ENCODE results near the gene DDAH1.

DNA sequence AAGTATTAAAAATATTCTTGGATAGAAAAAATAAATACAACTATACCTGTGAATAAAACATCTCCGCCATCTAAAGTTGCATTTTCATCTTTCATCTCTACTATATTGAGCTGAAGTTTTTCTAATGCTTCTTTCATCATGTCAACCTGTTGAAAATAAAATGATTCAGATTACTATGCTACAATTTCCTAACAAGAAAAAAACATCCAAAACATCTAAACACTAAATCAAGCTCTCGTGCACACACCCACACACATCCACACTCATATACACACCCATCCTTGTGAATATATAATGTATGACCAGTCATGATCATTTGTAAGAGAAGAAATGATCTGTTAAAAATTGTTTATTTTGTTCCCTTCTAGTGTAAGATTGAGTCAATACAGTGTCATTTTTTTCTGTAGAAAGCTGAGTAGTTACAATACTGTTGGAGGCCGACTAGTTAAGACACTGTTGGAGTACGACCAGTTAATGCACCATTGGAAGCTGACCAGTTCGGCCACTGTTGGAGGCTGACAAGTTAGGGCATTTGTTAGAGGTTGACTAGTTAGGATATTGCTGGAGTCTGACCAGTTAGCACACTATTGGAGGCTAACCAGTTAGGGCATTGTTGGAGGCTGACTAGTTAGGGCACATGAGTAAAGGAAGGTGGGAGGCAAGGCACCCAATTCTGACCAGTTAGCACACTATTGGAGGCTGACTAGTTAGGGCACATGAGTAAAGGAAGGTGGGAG is 106.1 kb downstream of the DDAH1 start:
- TF ChIP-seq, protein P1, sequence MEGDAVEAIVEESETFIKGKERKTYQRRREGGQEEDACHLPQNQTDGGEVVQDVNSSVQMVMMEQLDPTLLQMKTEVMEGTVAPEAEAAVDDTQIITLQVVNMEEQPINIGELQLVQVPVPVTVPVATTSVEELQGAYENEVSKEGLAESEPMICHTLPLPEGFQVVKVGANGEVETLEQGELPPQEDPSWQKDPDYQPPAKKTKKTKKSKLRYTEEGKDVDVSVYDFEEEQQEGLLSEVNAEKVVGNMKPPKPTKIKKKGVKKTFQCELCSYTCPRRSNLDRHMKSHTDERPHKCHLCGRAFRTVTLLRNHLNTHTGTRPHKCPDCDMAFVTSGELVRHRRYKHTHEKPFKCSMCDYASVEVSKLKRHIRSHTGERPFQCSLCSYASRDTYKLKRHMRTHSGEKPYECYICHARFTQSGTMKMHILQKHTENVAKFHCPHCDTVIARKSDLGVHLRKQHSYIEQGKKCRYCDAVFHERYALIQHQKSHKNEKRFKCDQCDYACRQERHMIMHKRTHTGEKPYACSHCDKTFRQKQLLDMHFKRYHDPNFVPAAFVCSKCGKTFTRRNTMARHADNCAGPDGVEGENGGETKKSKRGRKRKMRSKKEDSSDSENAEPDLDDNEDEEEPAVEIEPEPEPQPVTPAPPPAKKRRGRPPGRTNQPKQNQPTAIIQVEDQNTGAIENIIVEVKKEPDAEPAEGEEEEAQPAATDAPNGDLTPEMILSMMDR (IDR thresholded peaks at IDR 0.05): no peak
- TF ChIP-seq POLR2A (IDR thresholded peaks at IDR 0.05): no peak

Measured in heart left ventricle (tissue), 13 donors.